Measurements from ENCODE around the gene CDC42BPA.

- TF ChIP-seq CTCF (optimal IDR thresholded peaks at IDR 0.05 in 1 of 3, IDR thresholded peaks at IDR 0.05 in 1 of 3, conservative IDR thresholded peaks at IDR 0.05 in 1 of 3; ENCODE audit: extremely low read depth in 1 of 3, insufficient read depth in 2 of 3, low read length in 3 of 3): no peak
- TF ChIP-seq EZH2 (IDR thresholded peaks at IDR 0.05; ENCODE audit: low read length): no peak
These were observed 150.8 kb downstream of the CDC42BPA start for GRCh38 chr1:227167276-227168101.
